Measurements from ENCODE around the gene DQX1.

DNA sequence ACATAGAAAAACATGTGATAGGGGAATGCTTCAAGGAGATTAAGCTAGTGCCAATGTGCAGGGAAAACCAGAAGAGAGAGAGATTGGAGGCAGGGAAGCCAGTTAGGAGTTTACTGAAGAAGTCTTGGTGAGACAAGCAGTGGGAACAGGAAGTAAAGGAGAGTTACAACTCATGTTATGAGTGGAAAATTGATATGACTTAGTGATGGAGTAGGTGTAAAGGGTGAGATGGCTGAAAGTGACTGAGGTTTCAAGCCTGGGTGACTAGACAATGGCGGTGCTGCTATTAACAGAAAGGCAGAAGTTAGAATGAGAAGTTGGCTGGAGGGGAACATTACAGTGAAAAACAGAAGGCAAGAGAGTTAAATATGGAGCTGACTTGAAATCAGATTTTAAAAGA is 45.0 kb upstream of the DQX1 start:
- TF ChIP-seq, protein P1, sequence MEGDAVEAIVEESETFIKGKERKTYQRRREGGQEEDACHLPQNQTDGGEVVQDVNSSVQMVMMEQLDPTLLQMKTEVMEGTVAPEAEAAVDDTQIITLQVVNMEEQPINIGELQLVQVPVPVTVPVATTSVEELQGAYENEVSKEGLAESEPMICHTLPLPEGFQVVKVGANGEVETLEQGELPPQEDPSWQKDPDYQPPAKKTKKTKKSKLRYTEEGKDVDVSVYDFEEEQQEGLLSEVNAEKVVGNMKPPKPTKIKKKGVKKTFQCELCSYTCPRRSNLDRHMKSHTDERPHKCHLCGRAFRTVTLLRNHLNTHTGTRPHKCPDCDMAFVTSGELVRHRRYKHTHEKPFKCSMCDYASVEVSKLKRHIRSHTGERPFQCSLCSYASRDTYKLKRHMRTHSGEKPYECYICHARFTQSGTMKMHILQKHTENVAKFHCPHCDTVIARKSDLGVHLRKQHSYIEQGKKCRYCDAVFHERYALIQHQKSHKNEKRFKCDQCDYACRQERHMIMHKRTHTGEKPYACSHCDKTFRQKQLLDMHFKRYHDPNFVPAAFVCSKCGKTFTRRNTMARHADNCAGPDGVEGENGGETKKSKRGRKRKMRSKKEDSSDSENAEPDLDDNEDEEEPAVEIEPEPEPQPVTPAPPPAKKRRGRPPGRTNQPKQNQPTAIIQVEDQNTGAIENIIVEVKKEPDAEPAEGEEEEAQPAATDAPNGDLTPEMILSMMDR (conservative IDR thresholded peaks at IDR 0.05 in 1 of 2, IDR thresholded peaks at IDR 0.05 in 1 of 2; ENCODE audit: extremely low read depth in 1 of 2, insufficient read depth in 1 of 2, low read depth in 1 of 2, low read length in 2 of 2): no peak
- TF ChIP-seq EZH2 (IDR thresholded peaks at IDR 0.05; ENCODE audit: borderline replicate concordance, low read length): no peak

Measured in mammary epithelial cell (primary cell).